Measurements from ENCODE around the gene DYNLRB2. TPM values are rescaled to one million over a fixed set of nuclear protein-coding genes. Genes with fewer than 3 reads are reported as not detected.

The DYNLRB2 gene
- total RNA-seq, 1 donor from 2014 or later = not detected

DNA sequence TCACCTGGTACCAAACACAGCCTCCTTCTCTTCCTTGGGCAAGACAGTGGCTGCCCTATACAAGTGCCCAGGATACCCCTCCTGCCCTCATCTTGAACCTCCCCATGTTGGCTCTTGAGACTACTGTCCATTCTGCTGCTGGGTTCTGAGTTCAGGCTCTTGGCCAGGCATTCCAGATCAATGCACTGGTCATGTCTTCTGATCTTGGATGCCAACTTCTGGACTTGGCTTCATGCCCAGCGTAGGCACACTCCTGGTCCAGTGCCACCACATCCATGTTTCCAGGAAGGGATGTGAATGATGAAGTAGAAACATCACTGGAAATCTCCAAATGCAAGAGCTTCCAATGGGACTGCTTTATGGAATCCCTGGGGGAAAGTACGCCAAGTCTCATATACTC, 51.5 kb downstream of the DYNLRB2 start:
- Mint-ChIP-seq H3K27ac (no peak overlapping the region), H3K4me1 (peaks cover 33% of the 10 kb centered on the region), H3K27me3 (peaks cover 10% of the 10 kb centered on the region), H3K4me3 (no peak overlapping the region), H3K36me3 (ENCODE audit: low read depth) (peaks cover 43% of the 10 kb centered on the region), H3K9me3 (peaks cover 24% of the 10 kb centered on the region)
- intact Hi-C loops (cut with micrococcal nuclease) = no loop called here
- DNase-seq = no peak

DNA sequence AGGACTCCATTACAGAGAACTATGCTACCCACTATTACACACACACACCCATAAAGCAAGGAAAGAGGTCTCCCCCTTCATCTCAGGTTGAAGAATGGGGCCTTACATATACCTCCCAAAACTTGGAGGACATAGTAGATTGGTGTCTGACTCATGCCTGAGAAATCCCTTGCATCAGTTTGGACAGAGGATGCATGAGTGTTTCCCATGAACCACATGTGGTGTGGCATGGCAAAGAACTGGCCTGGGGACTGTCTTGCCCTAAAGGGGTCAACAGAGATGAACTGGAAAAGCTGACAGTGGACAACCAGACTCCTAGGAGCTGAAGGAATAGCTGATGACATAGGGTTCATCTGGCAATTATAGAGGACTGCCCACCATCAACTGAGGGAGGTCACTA, 54.0 kb downstream of the DYNLRB2 start:
- intact Hi-C loops (cut with micrococcal nuclease) = no loop called here
- H3K27ac Mint-ChIP-seq = no peak overlapping the region
- peaks cover 46% of the 10 kb centered on the region for H3K36me3 Mint-ChIP-seq (ENCODE audit: low read depth)
- no peak for DNase-seq
- peaks cover 6% of the 10 kb centered on the region for H3K27me3 Mint-ChIP-seq
- peaks cover 30% of the 10 kb centered on the region for H3K4me1 Mint-ChIP-seq
- no peak overlapping the region for H3K4me3 Mint-ChIP-seq
- peaks cover 26% of the 10 kb centered on the region for H3K9me3 Mint-ChIP-seq

DNA sequence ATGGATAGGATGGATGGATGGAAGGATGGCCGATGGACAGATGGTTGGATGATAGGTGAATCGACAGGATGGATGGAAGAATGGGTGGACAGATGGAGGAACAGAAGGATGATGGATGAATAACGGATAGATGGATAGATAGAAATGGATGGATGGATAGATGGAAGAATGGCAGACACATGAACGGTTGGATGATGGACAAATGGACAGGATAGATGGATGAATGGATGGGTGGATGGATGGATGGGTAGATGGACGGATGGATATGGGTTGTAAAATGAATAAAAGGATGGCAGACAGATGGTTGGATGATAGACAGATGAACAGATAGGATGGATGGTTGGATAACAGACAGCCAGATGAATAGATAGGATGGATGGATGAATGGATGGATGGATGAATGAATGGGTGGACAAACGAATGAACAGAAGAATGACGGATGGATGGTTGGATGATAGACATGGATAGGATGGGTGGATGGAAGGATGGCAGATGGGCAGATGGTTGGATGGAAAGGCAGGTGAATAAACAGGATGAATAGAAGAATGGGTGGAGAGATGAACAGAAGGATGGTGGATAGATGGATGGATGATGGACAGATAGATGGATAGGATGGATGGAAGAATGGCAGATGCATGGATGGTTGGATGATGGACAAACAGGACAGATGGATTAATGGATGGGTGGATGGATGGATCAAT, 55.9 kb downstream of the DYNLRB2 start:
- peaks cover 4% of the 10 kb centered on the region for H3K27me3 Mint-ChIP-seq
- intact Hi-C loops (cut with micrococcal nuclease) = no loop called here
- H3K9me3 Mint-ChIP-seq = peaks cover 33% of the 10 kb centered on the region
- peaks cover 49% of the 10 kb centered on the region for H3K36me3 Mint-ChIP-seq (ENCODE audit: low read depth)
- H3K4me3 Mint-ChIP-seq = no peak overlapping the region
- DNase-seq = no peak
- peaks cover 22% of the 10 kb centered on the region for H3K4me1 Mint-ChIP-seq
- no peak overlapping the region for H3K27ac Mint-ChIP-seq

DNA sequence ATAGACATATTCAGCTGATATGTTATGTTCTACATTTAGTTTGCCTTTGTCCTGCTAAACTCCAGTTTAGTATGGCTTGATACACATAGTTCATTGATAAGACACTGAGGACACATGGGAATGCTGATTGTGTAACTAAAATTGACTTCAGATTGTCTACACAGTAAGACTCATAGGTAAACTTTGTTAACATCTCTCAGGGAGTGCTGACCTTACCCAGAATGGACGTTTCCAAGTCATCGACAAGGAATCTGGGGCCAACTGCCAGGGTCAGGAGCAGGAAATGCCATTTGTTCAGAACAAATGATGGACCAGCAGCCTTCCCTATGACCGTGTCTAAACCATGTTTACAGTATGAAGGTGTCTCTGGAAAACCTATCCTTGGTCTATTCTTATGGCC, 58.7 kb downstream of the DYNLRB2 start:
- intact Hi-C loops (cut with micrococcal nuclease) = no loop called here
- DNase-seq = no peak
- no peak overlapping the region for H3K4me3 Mint-ChIP-seq
- peaks cover 4% of the 10 kb centered on the region for H3K27me3 Mint-ChIP-seq
- H3K4me1 Mint-ChIP-seq = peaks cover 18% of the 10 kb centered on the region
- H3K36me3 Mint-ChIP-seq (ENCODE audit: low read depth) = peaks cover 62% of the 10 kb centered on the region
- H3K9me3 Mint-ChIP-seq = peaks cover 29% of the 10 kb centered on the region
- H3K27ac Mint-ChIP-seq = no peak overlapping the region

Measured in activated CD4-positive, alpha-beta T cell treated with anti-CD3 and anti-CD28 coated beads, Interleukin-2, amount 10 ng/mL, durations not matched to agents 24 days and 14 days (primary cell).